Measurements from ENCODE around the gene USP6.
"Not testable (repeated sequence)": the region's sequence is repeated elsewhere in the genome, so short reads cannot be mapped to it uniquely, and the experiment has no call there.

The USP6 gene

GRCh38 chr17:5138616-5139457 is 23.0 kb downstream of the USP6 start:
- H3K4me3 ChIP-seq (ENCODE audit: low read length) = no peak overlapping the region
- no peak for DNase-seq (ENCODE audit: low read depth)
- no peak for TF ChIP-seq CTCF (IDR thresholded peaks at IDR 0.05; ENCODE audit: insufficient read depth, low read depth, low read length, missing control alignments)

- DNase-seq (ENCODE audit: low read depth) = no peak
- TF ChIP-seq CTCF (IDR thresholded peaks at IDR 0.05; ENCODE audit: insufficient read depth, low read depth, low read length, missing control alignments) = no peak
- no peak overlapping the region for H3K4me3 ChIP-seq (ENCODE audit: low read length)
Observed at GRCh38 chr17:5139458-5139732, 23.6 kb downstream of the USP6 start.

- H3K4me3 ChIP-seq (ENCODE audit: low read length); DNase-seq (ENCODE audit: low read depth): not testable (repeated sequence)
Observed at GRCh38 chr17:5142877-5143276, 27.0 kb downstream of the USP6 start.

- not testable (repeated sequence) for DNase-seq (ENCODE audit: low read depth); H3K4me3 ChIP-seq (ENCODE audit: low read length)
Observed at GRCh38 chr17:5146122-5146521, 30.3 kb downstream of the USP6 start.

- not testable (repeated sequence) for H3K4me3 ChIP-seq (ENCODE audit: low read length); DNase-seq (ENCODE audit: low read depth)
Observed at GRCh38 chr17:5160702-5161101, 44.9 kb downstream of the USP6 start.

GRCh38 chr17:5161793-5162192 is 46.0 kb downstream of the USP6 start:
- not testable (repeated sequence) for H3K4me3 ChIP-seq (ENCODE audit: low read length); DNase-seq (ENCODE audit: low read depth)

- no peak for DNase-seq (ENCODE audit: low read depth)
- no peak overlapping the region for H3K4me3 ChIP-seq (ENCODE audit: low read length)
- TF ChIP-seq CTCF (IDR thresholded peaks at IDR 0.05; ENCODE audit: insufficient read depth, low read depth, low read length, missing control alignments) = no peak
Observed at GRCh38 chr17:5164436-5164835, 48.6 kb downstream of the USP6 start.

- not testable (repeated sequence) for DNase-seq (ENCODE audit: low read depth); H3K4me3 ChIP-seq (ENCODE audit: low read length)
Observed at GRCh38 chr17:5165791-5166564, 50.1 kb downstream of the USP6 start.

GRCh38 chr17:5175027-5175426 is 59.2 kb downstream of the USP6 start:
- not testable (repeated sequence) for DNase-seq (ENCODE audit: low read depth)

GRCh38 chr17:5179003-5179402 is 63.2 kb downstream of the USP6 start:
- DNase-seq (ENCODE audit: low read depth) = no peak
- no peak for TF ChIP-seq CTCF (IDR thresholded peaks at IDR 0.05; ENCODE audit: insufficient read depth, low read depth, low read length, missing control alignments)

More at GRCh38 chr17:5175027-5175426, 59.2 kb downstream of the USP6 start:
- H3K4me3 ChIP-seq (ENCODE audit: low read length) = not testable (repeated sequence)

More at GRCh38 chr17:5179003-5179402, 63.2 kb downstream of the USP6 start:
- H3K4me3 ChIP-seq (ENCODE audit: low read length) = no peak overlapping the region

Measured in epithelial cell of esophagus (primary cell).